Activated B cell treated with CpG ODN at 0.5 μM for 24 hours (primary cell): ENCODE data around the gene ANKZF1. TPM values are rescaled to one million over a fixed set of nuclear protein-coding genes. Genes with fewer than 3 reads are reported as not detected.

Source experiments
- ATAC-seq: fragments of 200-7000 bp; cut with Tn5 transposase; one replicate; pipeline ENCODE4 v1.10.0; 2021; ENCODE audit warnings: low read depth, mild to moderate bottlenecking, moderate library complexity
- CTCF ChIA-PET: fragments of 350-600 bp; sonication (Branson Sonifier 250); formaldehyde crosslinking; loops from one replicate; lab custom pipeline; 2021; ENCODE audit warnings: antibody characterized with exemption; lab: Charles Lee
- POLR2A ChIA-PET: fragments of 350-600 bp; sonication (Branson Sonifier 250); formaldehyde crosslinking; loops from one replicate; lab custom pipeline; 2021; ENCODE audit warnings: antibody characterized with exemption; lab: Charles Lee
- DNase-seq: peaks from one replicate; pipeline ENCODE4 v3.0.0; 2022
- H3K27ac Mint-ChIP-seq: one replicate; pipeline ENCODE4 v1.8.0; 2020; ENCODE audit warnings: mixed read lengths
- H3K27me3 Mint-ChIP-seq: one replicate; pipeline ENCODE4 v1.8.0; 2021; ENCODE audit warnings: mixed read lengths
- H3K36me3 Mint-ChIP-seq: one replicate; pipeline ENCODE4 v1.8.0; 2021; ENCODE audit warnings: low read depth, mixed read lengths
- H3K4me1 Mint-ChIP-seq: one replicate; pipeline ENCODE4 v1.8.0; 2021; ENCODE audit warnings: mixed read lengths
- H3K4me3 Mint-ChIP-seq: one replicate; pipeline ENCODE4 v1.8.0; 2020; ENCODE audit warnings: mild to moderate bottlenecking, mixed read lengths
- H3K9me3 Mint-ChIP-seq: one replicate; pipeline ENCODE4 v1.8.0; 2020; ENCODE audit warnings: mixed read lengths
- intact Hi-C: fragments of 100-400 bp; cut with micrococcal nuclease; formaldehyde crosslinking; loops from one replicate; pipeline ENCODE4 v1.15.1; 2024
- total RNA-seq: library from RNA; stranded (reverse); gene quantifications from 2 replicates; pipeline ENCODE4 v1.2.3, GENCODE V29; 2022
- TF ChIP-seq, protein P1 (sequence below): fragments of 200-600 bp; IDR thresholded peaks from one replicate; pipeline ENCODE4 v1.8.0; 2022; ENCODE audit warnings: antibody characterized with exemption, mild to moderate bottlenecking

Gene ANKZF1
- total RNA-seq, 1 donor from 2014 or later, result 105 TPM

DNA sequence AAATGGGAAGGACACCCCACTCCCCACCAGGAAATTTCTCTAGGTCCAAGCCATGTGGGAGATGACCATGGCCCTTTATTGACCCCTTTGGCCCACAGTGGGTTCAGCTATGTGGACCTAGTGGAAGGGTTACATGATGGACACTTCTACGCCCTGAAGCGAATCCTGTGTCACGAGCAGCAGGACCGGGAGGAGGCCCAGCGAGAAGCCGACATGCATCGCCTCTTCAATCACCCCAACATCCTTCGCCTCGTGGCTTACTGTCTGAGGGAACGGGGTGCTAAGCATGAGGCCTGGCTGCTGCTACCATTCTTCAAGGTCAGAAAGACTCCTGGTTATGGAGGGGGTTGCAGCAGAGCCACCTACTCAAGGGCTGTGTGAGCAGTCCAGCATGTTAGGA lies 17.0 kb downstream of the ANKZF1 start:
- Mint-ChIP-seq H3K27me3 (no peaks in the 10 kb centered on the region), H3K36me3 (peaks cover 40% of the 10 kb centered on the region), H3K4me3 (peak overlapping the region; percentile 50), H3K4me1 (peaks cover 69% of the 10 kb centered on the region), H3K27ac (peak overlapping the region; percentile 98), H3K9me3 (no peaks in the 10 kb centered on the region)
- no peak for ATAC-seq
- CTCF ChIA-PET, result interaction anchor here (1.9 to 3.9 kb wide), 2 partner anchors 8 to 48 kb away, joined by 13 to 27 read pairs; partner anchors contain the start of gene TUBA4A
- intact Hi-C loops, result no loop called here
- DNase-seq, result no peak
- TF ChIP-seq, protein P1, sequence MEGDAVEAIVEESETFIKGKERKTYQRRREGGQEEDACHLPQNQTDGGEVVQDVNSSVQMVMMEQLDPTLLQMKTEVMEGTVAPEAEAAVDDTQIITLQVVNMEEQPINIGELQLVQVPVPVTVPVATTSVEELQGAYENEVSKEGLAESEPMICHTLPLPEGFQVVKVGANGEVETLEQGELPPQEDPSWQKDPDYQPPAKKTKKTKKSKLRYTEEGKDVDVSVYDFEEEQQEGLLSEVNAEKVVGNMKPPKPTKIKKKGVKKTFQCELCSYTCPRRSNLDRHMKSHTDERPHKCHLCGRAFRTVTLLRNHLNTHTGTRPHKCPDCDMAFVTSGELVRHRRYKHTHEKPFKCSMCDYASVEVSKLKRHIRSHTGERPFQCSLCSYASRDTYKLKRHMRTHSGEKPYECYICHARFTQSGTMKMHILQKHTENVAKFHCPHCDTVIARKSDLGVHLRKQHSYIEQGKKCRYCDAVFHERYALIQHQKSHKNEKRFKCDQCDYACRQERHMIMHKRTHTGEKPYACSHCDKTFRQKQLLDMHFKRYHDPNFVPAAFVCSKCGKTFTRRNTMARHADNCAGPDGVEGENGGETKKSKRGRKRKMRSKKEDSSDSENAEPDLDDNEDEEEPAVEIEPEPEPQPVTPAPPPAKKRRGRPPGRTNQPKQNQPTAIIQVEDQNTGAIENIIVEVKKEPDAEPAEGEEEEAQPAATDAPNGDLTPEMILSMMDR, result no peak
- POLR2A ChIA-PET, result interaction anchor here (1.4 to 12.0 kb wide), 9 partner anchors 8 to 70 kb away, joined by 3 to 287 read pairs (median 30); partner anchors contain the start of genes ABCB6, ANKZF1, ATG9A and CNPPD1

DNA sequence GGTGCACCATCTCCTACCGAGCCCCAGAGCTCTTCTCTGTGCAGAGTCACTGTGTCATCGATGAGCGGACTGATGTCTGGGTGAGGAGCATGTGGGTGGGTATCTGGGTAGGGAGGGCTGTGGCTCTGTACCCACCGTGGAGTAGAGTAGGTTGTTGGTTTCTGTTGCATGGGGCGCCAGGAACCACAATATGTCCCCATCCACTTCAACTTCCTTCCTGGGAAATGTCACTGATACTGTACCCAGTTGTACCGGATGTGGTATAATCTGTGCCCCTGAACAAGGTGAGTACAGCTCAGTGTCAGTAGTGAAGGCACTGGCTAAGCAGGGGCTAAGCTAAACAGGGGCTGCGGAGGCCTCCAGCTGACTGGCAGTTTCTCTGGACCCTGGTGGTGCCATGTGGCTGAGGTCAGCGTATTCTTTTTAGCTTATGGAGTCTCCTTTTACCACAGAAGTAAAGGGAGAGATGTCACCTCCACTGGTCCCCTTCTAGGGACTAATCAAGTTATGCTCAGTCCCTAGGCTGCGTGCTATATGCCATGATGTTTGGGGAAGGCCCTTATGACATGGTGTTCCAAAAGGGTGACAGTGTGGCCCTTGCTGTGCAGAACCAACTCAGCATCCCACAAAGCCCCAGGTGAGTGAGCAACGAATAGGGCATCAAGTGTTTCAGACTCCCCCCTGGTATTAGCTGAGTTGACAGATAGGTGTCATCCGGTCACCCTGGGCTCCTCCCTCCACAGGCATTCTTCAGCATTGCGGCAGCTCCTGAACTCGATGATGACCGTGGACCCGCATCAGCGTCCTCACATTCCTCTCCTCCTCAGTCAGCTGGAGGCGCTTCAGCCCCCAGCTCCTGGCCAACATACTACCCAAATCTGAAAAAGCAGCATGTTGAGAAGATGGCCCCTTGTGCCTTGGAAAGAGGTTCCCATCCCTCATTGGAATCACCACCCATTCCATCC lies 18.4 kb downstream of the ANKZF1 start:
- Mint-ChIP-seq H3K36me3 (peaks cover 50% of the 10 kb centered on the region), H3K27me3 (no peaks in the 10 kb centered on the region), H3K9me3 (no peaks in the 10 kb centered on the region), H3K4me1 (peaks cover 83% of the 10 kb centered on the region), H3K4me3 (peak overlapping the region; percentile 70), H3K27ac (peak overlapping the region; percentile 98)
- ChIA-PET POLR2A (interaction anchor here (0.5 to 12.0 kb wide), 16 partner anchors 10 to 950 kb away, joined by 3 to 287 read pairs (median 10); partner anchors contain the start of genes ABCB6, ANKZF1, ATG9A and CNPPD1), CTCF (interaction anchor here (0.7 to 5.2 kb wide), 4 partner anchors 27 to 88 kb away, joined by 3 to 35 read pairs (median 17); partner anchors contain the start of gene DNAJB2)
- ATAC-seq, result peak; percentile 30
- TF ChIP-seq, protein P1, result no peak
- DNase-seq, result no peak
- intact Hi-C loops, result no loop called here

GRCh38 chr2:219248845-219249202 lies 19.2 kb downstream of the ANKZF1 start:
- Mint-ChIP-seq H3K36me3 (peaks cover 55% of the 10 kb centered on the region), H3K4me3 (peak overlapping the region; percentile 82), H3K4me1 (peaks cover 78% of the 10 kb centered on the region), H3K27ac (peak overlapping the region; percentile 98), H3K27me3 (no peaks in the 10 kb centered on the region), H3K9me3 (no peaks in the 10 kb centered on the region)
- ATAC-seq (no peak), DNase-seq (no peak)
- intact Hi-C loops, result loop anchor here (1.0 kb wide), 2 partner anchors 20 to 30 kb away; partner anchors contain the start of genes ANKZF1, ATG9A and DNAJB2
- ChIA-PET POLR2A (interaction anchor here (0.6 to 12.0 kb wide), 20 partner anchors 8 to 370 kb away, joined by 3 to 287 read pairs (median 4); partner anchors contain the start of genes ABCB6, ANKZF1, ATG9A and CNPPD1), CTCF (interaction anchor here (1.1 to 5.2 kb wide), 5 partner anchors 17 to 89 kb away, joined by 3 to 35 read pairs (median 4); partner anchors contain the start of genes ANKZF1, ATG9A and DNAJB2)
- TF ChIP-seq, protein P1, result no peak

DNA sequence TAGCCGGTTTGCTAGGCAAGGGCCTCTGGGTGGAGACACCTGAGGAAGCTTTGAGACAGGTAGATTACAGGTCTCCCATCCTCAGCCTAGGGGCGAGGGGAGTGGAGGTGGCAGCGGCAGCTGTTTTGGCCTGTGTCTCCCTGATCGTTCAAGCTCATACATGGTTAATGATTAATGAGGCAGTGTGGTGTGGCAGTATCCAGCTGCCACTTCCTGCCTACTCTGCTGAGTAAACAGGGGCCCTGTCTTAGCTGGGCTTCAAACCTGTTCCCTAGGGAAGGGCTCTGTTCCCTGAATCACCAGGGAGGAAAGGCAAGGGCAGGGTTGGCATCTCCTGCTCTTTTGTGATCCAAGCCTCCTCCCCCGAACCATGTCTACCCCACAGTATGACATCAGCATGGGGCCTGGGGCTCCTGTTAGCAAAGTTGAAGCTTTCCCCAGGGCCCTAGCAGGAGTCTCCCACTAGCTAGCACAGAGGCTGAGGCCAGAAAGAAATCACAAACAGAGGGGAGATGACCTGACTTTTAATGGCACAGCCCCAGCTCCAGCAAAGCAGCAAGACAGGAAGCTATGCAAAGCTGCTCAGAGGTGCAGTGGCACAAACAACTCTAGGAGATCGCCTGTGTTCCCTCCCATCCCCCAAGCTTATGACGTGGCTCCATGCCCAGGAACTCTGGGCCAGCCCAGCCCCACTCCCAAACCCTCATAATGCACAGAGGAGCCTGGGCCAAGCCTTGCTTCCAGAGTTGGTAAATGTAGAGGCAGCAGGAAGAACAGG lies 19.8 kb downstream of the ANKZF1 start:
- intact Hi-C loops, result loop anchor here (1.0 kb wide), 2 partner anchors 20 to 30 kb away; partner anchors contain the start of genes ANKZF1, ATG9A and DNAJB2
- Mint-ChIP-seq H3K27ac (peak overlapping the region; percentile 98), H3K4me3 (peak overlapping the region; percentile 82), H3K9me3 (no peaks in the 10 kb centered on the region), H3K36me3 (peaks cover 55% of the 10 kb centered on the region), H3K27me3 (no peaks in the 10 kb centered on the region), H3K4me1 (peaks cover 76% of the 10 kb centered on the region)
- DNase-seq (peak; percentile 45), ATAC-seq (peak; percentile 29)
- POLR2A ChIA-PET, result interaction anchor here (0.6 to 12.0 kb wide), 22 partner anchors 8 to 370 kb away, joined by 3 to 287 read pairs (median 4); partner anchors contain the start of genes ABCB6, ANKZF1, ATG9A and CNPPD1
- TF ChIP-seq, protein P1, result no peak
- CTCF ChIA-PET, result interaction anchor here (1.1 to 5.2 kb wide), 5 partner anchors 18 to 90 kb away, joined by 3 to 35 read pairs (median 4); partner anchors contain the start of genes ANKZF1, ATG9A and DNAJB2
